GM18511 (cell line): ENCODE results near the gene CARD19.

Source experiments
- ATAC-seq: cut with Tn5 transposase; IDR thresholded peaks from one replicate; pipeline ENCODE4 v1.9.1; 2021; ENCODE audit warnings: mild to moderate bottlenecking, moderate library complexity; ENCODE audit not compliant: unreplicated experiment

CARD19 gene

GRCh38 chr9:93117924-93118862, 22.2 kb downstream of the CARD19 start:
- no peak for ATAC-seq

- no peak for ATAC-seq
Observed at GRCh38 chr9:93118863-93119702, 23.1 kb downstream of the CARD19 start.

- no peak for ATAC-seq
Observed at GRCh38 chr9:93119703-93119952, 23.6 kb downstream of the CARD19 start.

- ATAC-seq, result peak; percentile 98
Observed at GRCh38 chr9:93119953-93120845, 24.2 kb downstream of the CARD19 start.

GRCh38 chr9:93120846-93121315, 24.9 kb downstream of the CARD19 start:
- ATAC-seq, result no peak

- ATAC-seq, result no peak
Observed at GRCh38 chr9:93121316-93122241, 25.6 kb downstream of the CARD19 start.

- ATAC-seq, result no peak
Observed at GRCh38 chr9:93122721-93123221, 26.8 kb downstream of the CARD19 start.

GRCh38 chr9:93123561-93124283, 27.7 kb downstream of the CARD19 start:
- ATAC-seq, result no peak

- ATAC-seq, result no peak
Observed at GRCh38 chr9:93124793-93125192, 28.8 kb downstream of the CARD19 start.

GRCh38 chr9:93125331-93125894, 29.4 kb downstream of the CARD19 start:
- ATAC-seq, result no peak

GRCh38 chr9:93126151-93126781, 30.2 kb downstream of the CARD19 start:
- no peak for ATAC-seq

- ATAC-seq, result no peak
Observed at GRCh38 chr9:93126825-93127368, 30.9 kb downstream of the CARD19 start.

- ATAC-seq, result no peak
Observed at GRCh38 chr9:93127395-93127911, 31.4 kb downstream of the CARD19 start.

GRCh38 chr9:93128011-93128714, 32.1 kb downstream of the CARD19 start:
- ATAC-seq, result no peak

- no peak for ATAC-seq
Observed at GRCh38 chr9:93128715-93129224, 32.8 kb downstream of the CARD19 start.

- ATAC-seq, result no peak
Observed at GRCh38 chr9:93129286-93129685, 33.3 kb downstream of the CARD19 start.
